Suprapubic skin (tissue), 3 donors: ENCODE results near the gene ZNF473.
"Not testable (repeated sequence)": the region's sequence is repeated elsewhere in the genome, so short reads cannot be mapped to it uniquely, and the experiment has no call there.

ENCODE experiments used
- CTCF ChIP-seq, 2 donors: fragments of 200-600 bp in 1 of 2; fragments of 450-650 bp in 1 of 2; sonication (generic) in 1 of 2; IDR thresholded peaks; one replicate each; pipeline ENCODE4 v1.5.1; 2016 to 2019; ENCODE audit warnings: antibody characterized with exemption in 2 of 2, mild to moderate bottlenecking in 1 of 2, moderate library complexity in 1 of 2
- EP300 ChIP-seq: sonication (generic); formaldehyde crosslinking; IDR thresholded peaks from one replicate; pipeline ENCODE4 v1.6.1; 2017; ENCODE audit warnings: antibody characterized with exemption

- TF ChIP-seq CTCF (IDR thresholded peaks at IDR 0.05); EP300: not testable (repeated sequence)
Measured at GRCh38 chr19:50100946-50101345, 75.1 kb downstream of the ZNF473 start.
